ENCODE results near the gene WTAP.
A peak's percentile ranks its signal among the peaks of the same experiment; 100 is the strongest.
"Not testable (repeated sequence)": the region's sequence is repeated elsewhere in the genome, so short reads cannot be mapped to it uniquely, and the experiment has no call there.

The WTAP gene

GRCh38 chr6:159727717-159728445, 575 bp downstream of the WTAP start:
- DNase-seq (ENCODE audit: low spot score), result peak; percentile 39

DNA sequence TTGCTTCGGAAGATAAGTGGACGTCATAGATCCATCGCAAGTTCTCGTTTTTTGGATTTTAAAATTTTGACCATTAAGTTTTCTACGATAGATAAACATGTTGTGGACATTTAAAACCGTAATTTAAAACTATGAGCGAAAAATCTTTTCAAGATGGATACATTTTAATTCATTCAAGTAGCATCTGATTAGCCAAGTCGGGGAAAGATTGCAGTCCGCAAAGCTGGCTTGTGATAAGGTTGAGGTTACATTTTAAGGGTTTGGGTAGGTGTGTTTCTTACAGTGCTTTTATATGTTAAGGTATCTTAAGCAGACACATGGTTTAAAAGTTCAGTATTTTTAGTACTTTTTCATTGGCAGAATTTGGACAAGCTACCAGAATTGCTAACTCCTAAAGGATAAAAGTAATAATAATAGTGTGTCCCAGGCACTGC, 1.2 kb downstream of the WTAP start:
- no peak for DNase-seq (ENCODE audit: low spot score)

DNA sequence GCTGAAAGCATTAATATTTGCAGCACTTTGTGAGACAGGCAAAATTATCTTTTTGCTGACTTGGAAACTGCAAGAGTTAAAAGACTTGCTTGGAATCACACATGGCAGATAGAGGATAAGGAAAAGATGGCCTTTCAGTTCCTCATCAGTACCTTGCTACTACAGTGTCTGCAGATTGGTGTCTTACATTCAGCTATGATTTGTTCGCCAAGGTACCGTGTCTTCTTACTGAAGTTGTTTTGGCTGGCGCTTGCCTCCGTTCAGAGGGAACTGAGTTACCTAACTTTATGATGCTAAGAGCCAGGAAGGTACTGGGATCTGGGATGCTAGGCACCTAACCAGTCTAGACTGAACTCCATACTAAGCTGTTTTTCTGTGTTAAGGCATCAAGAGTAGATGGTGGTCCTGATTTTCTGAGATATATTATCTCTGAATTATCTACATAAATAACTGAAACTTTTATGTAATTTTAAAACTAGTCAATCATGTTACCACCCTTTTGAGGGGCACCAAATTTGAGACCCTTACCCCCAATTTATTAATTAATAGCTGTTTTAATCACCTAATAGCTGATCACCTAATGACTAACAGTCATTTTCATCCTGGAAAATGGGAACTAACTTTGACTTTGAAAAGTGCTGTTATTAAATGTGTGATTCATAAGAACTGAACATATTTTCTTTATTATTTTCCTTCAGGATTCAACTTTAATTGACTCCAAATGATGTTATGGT, 2.5 kb downstream of the WTAP start:
- DNase-seq (ENCODE audit: low spot score), result no peak

- DNase-seq (ENCODE audit: low spot score), result no peak
These were observed 3.0 kb downstream of the WTAP start for GRCh38 chr6:159730332-159730676.

GRCh38 chr6:159732550-159732949, 5.2 kb downstream of the WTAP start:
- DNase-seq (ENCODE audit: low spot score), result not testable (repeated sequence)

DNA sequence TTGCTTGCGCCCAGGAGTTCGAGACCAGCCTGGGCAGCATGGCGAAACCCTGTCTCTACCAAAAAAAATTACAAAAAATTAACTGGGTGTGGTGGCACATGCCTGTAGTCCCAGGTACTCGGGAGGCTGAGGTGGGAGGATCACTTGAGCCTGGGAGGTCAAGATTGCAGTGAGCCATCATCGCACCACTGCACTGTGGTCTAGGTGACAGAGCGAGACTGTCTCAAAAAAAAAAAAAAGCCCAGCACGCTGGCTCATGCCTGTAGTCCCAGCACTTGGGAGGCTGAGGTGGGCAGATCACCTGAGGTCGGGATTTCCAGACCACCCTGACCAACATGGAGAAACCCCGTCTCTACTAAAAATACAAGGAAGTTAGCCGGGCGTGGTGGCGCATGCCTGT, 6.1 kb downstream of the WTAP start:
- DNase-seq (ENCODE audit: low spot score), result not testable (repeated sequence)

GRCh38 chr6:159736908-159737307, 9.6 kb downstream of the WTAP start:
- no peak for DNase-seq (ENCODE audit: low spot score)

- DNase-seq (ENCODE audit: low spot score), result no peak
These were observed 12.0 kb downstream of the WTAP start for GRCh38 chr6:159739341-159739740.

DNA sequence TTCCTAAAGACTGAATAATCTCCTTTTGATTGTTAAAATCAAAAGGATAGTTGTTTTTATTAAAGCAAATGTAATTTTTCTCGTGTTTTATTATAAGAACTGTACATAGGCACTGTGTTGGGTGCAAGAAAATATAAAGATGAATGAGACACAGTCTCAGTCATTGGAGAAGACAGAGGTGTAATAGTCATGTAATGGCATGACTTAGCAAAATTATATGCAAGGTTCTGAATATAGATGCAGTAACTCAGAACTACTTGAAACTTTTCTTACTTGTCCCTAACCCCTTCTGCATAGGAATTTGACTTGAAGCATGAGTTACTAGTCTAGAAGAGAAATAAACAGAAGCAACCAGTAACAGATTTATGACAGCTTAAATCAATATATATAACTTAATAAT, 14.9 kb downstream of the WTAP start:
- DNase-seq (ENCODE audit: low spot score), result no peak

- DNase-seq (ENCODE audit: low spot score), result no peak
These were observed 17.8 kb downstream of the WTAP start for GRCh38 chr6:159745081-159745480.

DNA sequence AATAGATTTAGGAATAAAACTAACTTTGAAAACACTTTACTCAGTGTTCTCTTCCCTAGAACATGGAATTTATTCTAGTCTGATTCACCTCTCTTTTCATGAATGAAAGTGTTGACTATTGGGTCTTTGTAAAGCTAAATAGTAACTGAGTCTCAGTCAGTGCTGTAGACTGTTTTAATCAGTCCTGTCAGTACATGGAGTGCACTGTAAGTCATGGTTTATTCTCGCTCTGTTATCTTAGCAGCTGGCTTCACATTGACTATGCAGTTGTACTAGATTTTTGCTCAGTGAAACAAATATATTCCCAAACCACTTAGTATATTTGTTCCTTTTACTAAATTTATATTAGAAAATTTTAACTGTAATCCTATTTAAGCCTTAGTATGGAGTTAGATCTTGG, 19.5 kb downstream of the WTAP start:
- no peak for DNase-seq (ENCODE audit: low spot score)

- not testable (repeated sequence) for DNase-seq (ENCODE audit: low spot score)
These were observed 20.8 kb downstream of the WTAP start for GRCh38 chr6:159748127-159748526.

- no peak for DNase-seq (ENCODE audit: low spot score)
These were observed 24.1 kb downstream of the WTAP start for GRCh38 chr6:159751448-159751847.

DNA sequence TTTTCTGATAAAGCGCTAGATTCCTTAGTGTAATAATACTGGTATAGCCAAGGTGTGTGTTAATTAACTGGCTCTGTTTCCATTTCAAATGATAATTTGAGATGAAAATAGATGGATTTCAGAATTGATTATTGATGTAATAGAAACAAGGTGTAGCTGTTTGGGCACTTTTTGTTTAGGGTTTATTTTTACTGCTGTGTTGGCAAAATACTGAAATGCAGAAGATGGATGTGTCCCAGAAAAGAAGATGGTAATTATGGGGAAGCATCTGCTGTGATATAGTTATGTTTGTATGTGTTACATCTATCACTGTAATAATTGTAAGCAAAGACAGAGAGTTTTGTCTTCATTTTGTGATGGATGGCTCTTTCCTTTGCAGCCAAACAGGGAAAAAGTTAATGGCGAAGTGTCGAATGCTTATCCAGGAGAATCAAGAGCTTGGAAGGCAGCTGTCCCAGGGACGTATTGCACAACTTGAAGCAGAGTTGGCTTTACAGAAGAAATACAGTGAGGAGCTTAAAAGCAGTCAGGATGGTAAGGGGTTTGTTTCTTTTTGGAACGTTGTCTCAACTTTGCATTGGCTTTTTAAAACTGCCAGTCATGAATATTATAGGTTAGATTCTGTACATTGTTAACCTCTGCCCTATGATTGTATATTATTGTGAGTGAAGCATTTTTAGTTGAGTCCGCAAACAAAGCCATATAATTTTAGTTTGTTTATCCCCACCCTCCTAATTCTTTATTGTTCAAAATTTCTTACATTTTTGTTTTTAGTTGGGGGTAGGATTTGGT, 26.0 kb downstream of the WTAP start:
- no peak for DNase-seq (ENCODE audit: low spot score)

DNA sequence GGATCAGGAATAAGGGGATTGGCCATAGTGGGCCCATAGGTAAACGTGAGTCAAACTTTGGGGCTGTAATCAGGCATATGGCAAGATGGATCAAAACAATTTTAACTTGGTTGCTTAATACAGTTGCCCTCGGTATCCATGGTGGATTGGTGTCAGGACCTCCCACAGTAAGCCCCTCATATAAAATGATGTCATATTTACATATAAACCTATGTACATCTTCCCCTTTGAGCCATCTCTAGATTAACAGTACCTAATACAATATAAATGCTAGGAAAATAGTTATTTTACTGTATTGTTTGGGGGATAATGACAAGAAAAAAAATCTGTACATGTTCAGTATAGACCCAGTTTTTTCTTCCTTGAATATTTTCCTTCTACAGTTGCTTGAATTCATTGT, 27.1 kb downstream of the WTAP start:
- no peak for DNase-seq (ENCODE audit: low spot score)

- no peak for DNase-seq (ENCODE audit: low spot score)
These were observed 27.9 kb downstream of the WTAP start for GRCh38 chr6:159754959-159755914.

GRCh38 chr6:159756508-159756907, 29.2 kb downstream of the WTAP start:
- no peak for DNase-seq (ENCODE audit: low spot score)

DNA sequence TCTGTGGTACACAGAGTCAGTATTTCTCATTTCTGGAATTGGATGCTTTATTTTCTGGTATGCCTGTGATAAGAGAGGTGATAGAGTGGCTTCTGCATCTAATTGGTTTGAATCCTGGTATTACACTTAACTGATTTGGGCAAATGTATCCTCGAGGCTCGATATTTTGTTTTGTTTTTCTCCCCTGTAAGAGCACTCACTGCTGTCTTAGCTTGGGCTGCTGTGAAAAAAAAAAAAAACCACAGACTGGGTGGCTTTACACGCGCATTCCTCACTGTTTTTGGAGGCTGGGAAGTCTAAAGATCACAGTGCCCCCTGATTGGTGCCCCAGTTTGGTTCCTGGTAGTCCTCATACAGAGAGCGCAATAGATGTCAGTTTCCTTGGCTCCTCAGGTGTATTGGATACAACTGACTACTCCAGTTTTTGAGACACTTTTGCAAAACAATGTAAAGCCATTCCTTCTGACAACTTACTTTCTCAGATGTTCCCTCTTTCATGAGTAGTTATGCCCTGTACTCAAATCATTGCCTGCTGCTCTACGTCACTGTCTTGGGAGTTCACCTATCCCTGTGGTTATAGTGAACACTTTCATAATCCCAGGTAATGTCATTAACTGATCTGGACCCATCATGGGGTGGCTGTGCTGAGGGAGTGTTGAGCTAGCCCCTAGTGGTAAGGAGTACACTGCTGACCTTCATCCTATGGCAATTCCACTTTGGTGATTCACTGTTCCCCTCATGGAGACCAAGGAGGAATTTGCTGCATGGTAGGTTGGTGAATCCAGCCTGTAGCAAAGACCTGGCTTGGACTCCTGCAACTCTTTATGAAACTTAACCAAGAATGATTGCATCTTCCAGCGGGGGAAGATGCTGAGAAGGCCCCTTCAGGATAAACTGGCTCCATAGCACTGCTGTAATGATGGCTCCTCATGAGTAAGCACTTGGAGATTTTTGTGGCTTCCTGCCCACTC, 31.0 kb downstream of the WTAP start:
- DNase-seq (ENCODE audit: low spot score), result no peak

GRCh38 chr6:159759645-159760044, 32.3 kb downstream of the WTAP start:
- no peak for DNase-seq (ENCODE audit: low spot score)

DNA sequence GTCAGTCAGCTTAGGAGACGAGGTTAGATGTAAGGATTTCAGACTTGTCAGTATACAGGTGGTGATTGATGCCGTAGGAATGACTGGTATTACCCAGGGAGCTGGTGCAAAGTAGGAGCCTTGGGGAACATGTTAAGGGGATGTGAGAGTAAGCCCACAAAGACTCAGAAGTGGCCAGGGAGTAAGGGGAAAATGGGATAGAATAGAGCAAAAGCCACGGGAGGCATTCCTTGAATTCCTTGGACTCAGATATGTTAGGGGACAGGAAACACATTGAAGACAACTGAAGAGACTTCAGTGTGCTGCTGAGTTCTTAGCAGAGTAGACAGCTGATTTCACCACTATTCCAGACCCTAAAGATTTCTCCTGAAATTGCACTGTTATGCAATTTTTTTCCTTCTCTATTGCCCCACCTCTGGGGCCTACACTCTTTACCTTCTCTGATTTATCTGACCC, 33.3 kb downstream of the WTAP start:
- no peak for DNase-seq (ENCODE audit: low spot score)
